GM21381 (cell line): ENCODE results near the gene ANGPTL4.

Source experiments
- ATAC-seq: cut with Tn5 transposase; IDR thresholded peaks from one replicate; pipeline ENCODE4 v1.9.1; 2021; ENCODE audit warnings: mild to moderate bottlenecking, moderate library complexity; ENCODE audit not compliant: unreplicated experiment

The ANGPTL4 gene

DNA sequence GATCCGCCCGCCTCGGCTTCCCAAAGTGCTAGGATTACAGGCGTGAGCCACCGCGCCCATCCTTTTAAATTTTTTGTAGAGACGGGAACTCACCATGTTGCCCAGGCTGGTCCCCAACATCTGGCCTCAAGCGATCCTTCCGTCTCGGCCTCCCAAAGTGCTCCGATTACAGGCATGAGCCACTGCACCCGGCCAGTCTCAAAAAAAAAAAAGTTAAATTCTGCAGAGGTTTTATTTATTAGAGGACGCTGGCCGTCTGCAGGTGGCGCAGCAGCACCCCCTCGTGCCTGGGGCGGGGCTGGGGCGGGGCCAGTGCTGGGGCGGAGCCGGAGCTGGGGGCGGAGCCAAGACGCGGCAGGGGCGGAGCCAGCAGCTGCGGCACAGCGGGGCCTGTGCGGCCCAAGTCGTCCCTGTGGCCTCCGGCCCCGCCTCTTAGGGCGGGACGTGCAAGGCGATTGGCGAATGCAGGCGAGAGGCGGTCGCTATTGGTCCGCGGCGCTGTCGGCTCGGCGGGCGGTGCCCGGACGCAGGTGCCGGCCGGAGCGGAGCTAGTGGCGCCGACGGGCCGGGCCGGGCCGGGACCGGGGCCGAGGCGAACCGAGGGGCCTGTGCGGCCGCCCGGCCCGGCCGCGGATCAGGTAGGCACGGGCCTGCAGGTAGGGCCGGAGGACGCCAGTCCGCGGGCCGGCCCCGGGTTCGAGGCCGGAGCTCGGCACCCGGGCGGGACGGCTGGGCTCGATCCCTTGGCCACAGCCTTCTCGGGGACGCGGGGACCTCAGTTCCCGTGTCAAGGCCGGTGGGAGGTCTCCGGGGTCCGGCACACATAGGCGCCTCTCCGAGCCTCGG, 49.1 kb downstream of the ANGPTL4 start, which contains the start of gene MARCHF2:
TSS of gene MARCHF2 (plus strand) at position 523 of the 846 bp plus-strand sequence. CDS start 8,536 bp downstream, outside the sequence.
- peak; percentile 99 for ATAC-seq

DNA sequence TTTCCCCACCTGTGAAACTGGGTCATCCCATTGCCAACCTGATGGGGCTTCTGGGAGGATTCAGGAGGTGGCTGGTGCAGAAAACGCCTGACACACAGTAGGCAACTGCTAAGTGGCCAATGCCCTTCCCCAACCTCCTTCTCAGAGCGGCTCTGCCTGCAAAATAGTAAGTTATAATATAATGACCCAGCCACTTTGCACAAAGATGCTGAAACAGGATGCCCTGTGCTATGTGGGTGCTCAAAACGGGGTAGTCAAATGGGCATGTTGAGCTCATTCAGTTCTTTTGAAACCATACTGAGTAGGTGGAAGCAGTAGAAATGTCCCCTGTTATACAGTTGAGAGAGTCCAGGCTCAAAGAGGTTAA, 49.7 kb downstream of the ANGPTL4 start:
- no peak for ATAC-seq

DNA sequence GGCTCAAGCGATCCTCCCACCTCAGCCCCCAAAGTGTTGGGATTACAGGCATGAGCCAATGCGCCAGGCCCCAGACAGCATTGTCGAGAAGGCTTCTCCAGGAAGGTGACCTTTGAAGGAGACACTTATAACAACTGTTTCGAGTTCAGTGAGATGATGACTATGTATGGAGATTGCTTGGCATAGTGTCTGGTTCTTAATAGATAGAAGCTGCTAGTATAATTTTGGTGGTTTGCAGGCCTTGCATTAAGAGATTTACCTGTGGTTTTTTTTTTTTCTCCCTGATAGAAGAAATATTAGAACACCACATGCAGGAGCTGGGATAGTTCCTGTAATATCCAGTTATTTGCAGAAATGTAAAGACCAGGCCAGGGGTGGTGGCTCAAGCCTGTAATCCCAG, 52.8 kb downstream of the ANGPTL4 start:
- no peak for ATAC-seq

DNA sequence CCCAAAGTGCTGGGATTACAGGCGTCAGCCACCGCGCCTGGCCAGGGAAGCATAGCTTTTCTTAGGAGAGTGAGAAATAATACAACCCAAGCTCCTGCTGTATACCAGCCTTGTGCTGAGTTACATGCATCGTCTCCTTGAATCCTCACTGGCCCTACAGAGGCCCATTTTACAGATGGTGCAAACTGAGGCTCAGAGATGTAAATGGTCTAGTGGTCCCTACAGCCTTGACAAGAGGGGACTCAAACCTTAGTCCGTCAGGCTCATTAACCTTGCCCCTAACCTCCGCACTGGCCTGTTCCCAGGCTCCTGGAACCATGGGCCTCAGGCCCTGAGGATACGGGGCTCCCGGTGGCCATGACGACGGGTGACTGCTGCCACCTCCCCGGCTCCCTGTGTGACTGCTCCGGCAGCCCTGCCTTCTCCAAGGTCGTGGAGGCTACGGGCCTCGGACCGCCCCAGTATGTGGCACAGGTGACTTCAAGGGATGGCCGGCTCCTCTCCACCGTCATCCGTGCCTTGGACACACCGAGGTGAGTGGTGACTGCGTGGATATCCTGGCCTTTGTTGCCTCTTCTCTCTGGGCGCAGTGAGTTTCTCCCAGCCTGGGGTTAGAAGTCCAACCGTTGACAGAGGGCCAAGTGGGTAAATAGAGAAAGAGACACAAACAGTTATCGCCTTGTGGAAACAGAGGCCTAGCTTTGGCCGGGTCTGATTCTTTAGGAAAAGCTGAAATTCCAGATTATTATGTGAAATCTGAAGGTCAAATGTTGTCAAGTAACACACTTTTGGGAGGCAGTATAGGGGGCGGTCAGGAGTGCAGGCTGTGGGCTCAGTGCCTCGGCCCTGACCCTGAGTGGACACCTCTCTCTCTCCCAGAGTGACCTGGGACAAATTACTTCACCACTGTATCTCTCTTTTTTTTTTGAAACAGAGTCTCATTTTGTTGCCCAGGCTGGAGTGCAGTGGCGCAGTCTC, 57.8 kb downstream of the ANGPTL4 start:
- ATAC-seq, result no peak

DNA sequence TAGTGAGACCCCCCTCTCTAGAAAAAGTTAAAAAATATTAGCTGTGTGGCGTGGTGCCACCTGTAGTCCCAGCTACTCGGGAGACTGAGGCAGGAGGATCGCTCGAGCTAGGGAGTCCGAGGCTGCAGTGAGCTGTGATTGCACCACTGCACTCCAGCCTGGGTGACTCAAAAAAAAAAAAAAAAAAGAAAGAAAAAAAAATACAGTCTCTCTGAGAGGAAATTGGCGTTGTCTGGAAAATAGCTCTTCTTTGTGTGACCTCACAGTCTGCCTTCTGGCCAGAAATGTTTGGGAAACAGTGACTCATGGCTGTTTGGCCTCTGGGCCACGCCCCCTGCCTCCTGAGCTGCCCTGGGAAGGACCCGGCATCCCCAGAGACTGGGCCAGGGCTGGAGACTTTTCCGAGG, 59.9 kb downstream of the ANGPTL4 start:
- no peak for ATAC-seq
